SK-N-MC (cell line): ENCODE results near the gene RAB40B.

ENCODE experiments used
- EZH2 ChIP-seq: fragments of 200-600 bp; sonication (generic); IDR thresholded peaks from one replicate; pipeline ENCODE4 v1.6.1; 2017; ENCODE audit warnings: antibody characterized with exemption
- POLR2AphosphoS5 ChIP-seq: IDR thresholded peaks from 2 replicates; pipeline ENCODE4 v1.6.1; 2012; ENCODE audit warnings: mild to moderate bottlenecking, low read depth, low read length, borderline replicate concordance

DNA sequence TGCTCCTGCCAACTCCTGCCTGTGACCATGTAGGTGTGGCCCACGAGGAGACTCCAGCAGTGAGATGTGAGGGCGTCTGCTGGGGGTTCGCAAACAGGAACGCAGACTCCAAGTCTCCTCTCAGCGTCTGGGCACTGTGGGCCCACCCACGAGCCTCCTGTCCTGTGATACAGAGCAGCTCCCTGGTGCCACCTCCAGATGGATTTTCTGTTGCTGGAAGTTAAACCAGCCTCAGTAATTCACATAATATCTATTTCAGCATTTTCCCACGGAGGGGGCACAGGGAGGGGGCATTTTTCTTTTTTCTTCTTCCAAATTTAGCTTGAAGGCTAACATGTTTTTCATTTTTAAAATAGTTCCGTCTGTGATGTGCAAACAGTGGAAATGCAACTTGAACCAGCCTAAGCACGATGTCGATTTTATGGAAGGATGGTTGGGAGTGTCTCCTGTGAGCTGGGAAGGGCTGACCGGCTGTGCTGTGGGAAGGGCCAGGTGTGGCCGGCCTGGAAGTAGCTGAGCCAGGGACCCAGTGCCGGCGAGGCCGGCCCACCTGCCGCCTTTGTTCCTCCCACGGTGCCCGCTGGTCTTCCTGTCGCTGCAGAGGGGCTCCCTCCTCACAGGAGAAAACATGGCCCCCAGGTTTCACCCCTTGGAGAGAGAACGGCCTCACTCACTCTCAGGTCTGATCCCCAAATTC, 3.9 kb upstream of the RAB40B start:
- TF ChIP-seq EZH2 (no peak), POLR2AphosphoS5 (no peak)
